ENCODE results near the gene RBPMS2.

DNA sequence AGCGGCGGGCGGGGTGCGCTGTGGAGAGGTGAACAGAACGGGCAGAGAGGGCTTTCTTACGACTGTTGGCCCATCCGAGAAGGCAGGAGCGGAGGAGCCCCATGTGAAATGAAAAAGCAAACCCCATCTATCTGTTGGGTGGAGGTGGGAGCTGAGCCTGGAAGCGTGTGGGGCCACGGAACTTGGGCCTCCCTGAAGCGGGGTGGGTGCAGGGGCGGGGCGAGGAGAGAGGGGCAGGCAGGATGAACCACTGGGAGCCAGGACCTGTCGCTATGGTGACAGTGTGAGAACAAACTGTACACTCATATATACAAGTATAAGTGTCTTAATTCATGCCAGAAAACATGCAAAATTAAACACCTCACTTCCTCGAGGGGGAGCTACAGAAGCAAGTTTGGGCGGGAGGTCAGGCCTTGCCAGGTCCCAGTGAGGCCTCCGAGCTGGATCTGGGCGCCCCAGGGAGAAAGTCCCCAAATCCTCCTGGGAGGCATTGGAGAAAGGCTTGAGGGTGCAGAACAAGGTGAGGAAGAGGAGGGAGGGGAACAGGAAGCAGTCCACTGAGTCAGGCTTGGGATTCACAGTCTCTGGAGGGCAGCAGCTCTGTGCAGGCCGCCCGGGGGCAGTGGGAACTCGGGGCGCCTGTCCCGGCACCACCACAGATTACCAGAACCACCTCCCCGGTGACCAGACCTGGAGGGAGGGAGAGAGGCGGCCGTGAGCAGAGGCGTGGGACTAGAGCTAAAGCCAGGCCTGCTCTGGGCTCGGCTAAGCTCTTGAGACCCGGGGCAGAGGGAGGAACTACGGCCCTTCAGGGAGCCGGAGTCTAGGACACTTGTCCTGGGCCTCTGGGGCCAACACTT lies 34.8 kb downstream of the RBPMS2 start:
- TF ChIP-seq EZH2 (IDR thresholded peaks at IDR 0.05; ENCODE audit: borderline replicate concordance, low read depth, low read length, severe bottlenecking), result no peak
- TF ChIP-seq, protein P1, sequence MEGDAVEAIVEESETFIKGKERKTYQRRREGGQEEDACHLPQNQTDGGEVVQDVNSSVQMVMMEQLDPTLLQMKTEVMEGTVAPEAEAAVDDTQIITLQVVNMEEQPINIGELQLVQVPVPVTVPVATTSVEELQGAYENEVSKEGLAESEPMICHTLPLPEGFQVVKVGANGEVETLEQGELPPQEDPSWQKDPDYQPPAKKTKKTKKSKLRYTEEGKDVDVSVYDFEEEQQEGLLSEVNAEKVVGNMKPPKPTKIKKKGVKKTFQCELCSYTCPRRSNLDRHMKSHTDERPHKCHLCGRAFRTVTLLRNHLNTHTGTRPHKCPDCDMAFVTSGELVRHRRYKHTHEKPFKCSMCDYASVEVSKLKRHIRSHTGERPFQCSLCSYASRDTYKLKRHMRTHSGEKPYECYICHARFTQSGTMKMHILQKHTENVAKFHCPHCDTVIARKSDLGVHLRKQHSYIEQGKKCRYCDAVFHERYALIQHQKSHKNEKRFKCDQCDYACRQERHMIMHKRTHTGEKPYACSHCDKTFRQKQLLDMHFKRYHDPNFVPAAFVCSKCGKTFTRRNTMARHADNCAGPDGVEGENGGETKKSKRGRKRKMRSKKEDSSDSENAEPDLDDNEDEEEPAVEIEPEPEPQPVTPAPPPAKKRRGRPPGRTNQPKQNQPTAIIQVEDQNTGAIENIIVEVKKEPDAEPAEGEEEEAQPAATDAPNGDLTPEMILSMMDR (IDR thresholded peaks at IDR 0.05; ENCODE audit: borderline replicate concordance, extremely low read depth, low read length, poor library complexity, severe bottlenecking), result no peak

All from DND-41 (cell line).